GM21529 (cell line): Measurements from ENCODE around the gene COG2.
"Not testable (repeated sequence)": the region's sequence is repeated elsewhere in the genome, so short reads cannot be mapped to it uniquely, and the experiment has no call there.

ENCODE experiments used
- ATAC-seq: cut with Tn5 transposase; IDR thresholded peaks from one replicate; pipeline ENCODE4 v1.9.1; 2021; ENCODE audit not compliant: unreplicated experiment

The COG2 gene

DNA sequence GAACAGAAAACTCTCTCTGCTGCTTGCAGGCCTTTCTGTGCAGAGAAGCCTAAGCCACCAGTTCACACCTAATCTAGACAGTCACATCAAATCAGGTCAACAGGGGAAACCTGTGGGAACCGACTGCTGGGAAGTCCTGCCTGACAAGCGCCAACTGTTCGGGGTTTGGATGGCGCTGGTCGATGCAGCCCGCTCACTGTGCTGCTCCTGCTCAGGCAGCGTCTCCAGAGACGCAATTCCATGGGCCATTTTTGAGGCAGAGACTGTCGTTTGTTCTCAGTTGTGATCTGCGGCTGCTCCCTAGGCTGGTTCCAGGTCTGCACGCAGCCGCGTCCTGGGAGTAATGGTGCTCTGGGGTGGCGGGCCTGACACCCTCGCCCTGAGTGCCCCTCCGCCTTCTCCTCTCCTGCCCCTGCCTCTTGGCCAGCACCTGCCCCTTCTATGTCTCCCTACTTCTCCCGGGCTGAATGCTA, 70.2 kb downstream of the COG2 start:
- no peak for ATAC-seq

DNA sequence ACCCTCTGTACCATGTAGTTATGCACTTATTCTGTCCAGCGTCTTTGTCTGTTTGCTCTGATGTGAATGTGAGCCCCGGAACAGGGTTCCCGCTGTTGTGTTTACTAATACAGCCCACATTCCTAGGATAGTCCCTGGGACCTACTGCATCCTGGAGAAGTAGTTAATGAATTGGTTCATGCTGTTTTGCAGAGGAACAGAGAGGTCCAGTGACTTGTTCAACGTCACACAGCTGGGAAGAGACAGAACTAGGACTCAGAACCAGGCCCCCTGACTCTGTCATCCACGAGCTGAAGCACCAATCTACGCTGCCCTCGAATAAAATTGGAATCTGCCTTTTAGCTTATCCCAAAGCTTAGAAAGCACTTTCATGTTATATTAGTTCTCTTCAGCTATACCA, 70.9 kb downstream of the COG2 start:
- no peak for ATAC-seq

DNA sequence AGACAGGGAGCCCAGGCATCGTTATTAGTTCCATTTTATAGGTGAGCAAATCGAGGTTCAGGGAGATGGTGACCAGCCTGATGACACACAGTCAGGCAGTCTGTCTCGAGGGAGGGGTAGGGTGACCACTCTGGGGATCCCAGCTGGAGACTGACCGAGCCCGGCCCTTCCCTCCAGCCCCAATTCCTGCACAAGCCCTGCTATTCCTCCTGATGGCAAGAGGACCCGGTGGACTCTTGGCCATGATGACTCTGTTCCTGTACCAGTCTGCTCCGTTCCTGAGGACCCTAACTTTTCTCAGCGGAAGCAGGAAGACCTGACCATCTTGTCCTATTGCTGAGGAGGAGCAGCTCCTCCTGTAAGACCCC, 71.2 kb downstream of the COG2 start:
- ATAC-seq = no peak

DNA sequence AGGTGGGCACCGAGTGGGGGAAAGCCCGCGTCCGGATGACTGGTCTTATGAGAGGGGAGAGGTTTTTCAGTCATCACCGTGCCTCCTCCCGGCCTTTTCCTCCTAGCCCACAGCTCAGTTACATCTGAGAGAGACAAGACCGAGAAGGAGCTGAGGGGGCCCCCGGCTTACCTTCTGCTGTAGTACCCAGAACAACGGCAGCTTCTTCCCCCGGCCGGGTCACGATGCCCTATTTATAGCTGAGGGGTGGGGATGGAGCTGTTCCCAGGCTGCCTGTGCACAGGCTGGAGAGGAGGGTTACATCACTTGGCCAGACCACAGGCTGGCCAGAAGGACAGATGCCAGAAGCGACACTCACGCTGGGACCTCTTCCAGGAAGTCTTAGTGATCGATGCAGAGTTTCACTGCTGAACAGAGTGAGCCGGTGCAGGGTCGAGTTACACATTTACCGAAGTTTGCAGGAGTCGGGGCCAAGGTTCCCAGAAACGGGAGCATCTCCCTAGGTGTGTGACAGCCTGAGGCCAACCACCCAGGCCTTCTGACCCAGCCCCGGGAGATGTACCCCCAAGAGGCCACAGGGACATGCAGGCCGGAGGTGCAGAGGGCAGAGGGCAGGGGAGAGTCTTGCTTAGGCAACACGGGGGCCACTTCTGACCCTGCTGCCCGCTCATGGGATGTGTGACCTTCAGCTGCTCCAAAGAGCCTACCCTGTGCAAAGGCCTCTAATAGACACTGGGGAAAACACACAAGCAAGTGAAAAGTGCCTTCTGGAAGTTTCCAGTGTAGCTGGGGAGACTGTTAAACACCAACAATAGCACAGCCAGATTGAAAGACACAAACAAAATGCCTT, 71.9 kb downstream of the COG2 start, which contains the start of gene AGT:
AGT (minus strand) TSS at position 208 of the 850 bp plus-strand sequence. CDS start 3,299 bp downstream, outside the sequence.
- ATAC-seq = no peak

DNA sequence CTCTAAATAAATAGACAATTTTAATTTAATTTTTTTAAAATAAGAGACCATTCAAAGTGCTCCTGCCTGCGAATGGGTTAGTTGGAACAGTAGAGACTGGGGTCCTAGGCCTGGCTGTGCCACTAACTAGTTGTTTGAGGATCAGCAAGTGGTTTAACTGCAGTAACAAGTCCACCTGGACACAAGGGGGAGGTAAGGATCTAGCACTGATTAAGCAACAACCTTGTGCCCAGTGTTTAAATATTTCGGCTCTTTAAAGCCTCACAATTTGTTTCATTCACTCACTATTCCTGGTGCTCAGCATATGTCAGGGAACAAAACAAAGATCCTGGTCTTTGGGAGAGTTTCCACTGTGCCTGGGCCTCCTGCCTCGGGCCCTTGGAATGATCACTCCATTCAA, 73.2 kb downstream of the COG2 start:
- ATAC-seq = no peak

DNA sequence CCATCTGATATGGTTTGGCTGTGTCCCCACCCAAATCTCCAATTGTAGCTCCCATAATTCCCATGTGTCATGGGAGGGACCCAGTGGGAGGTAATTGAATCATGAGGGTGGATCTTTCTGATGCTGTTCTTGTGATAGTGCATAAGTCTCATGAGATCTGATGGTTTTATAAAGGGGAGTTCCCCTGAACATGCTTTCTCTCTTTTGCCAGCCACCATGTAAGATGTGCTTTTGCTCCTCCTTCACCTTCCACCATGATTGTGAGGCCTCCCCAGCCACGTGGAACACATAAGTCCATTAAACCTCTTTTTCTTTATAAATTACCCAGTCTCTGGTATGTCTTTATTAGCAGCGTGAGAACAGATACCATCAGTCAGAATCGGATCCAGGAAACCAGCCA, 74.2 kb downstream of the COG2 start:
- ATAC-seq = not testable (repeated sequence)

DNA sequence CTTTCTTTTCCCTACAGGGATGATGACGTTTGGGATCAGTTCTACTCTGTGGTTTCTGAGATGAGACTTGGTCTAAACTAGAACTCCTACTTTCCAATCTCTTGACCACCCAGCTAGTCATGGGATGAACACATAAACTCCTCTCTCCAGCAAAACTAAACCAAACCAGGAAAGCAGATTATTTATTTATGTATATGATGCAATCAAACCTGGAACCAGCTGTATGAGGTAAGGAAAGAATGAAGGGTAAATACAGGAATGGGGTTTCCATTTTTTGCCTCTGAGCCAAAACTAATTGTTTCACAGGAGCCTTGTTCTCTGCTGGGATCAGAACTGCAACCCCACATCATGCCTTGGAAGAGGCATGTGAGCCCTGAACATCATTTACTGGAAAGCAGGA, 75.0 kb downstream of the COG2 start:
- ATAC-seq = no peak

DNA sequence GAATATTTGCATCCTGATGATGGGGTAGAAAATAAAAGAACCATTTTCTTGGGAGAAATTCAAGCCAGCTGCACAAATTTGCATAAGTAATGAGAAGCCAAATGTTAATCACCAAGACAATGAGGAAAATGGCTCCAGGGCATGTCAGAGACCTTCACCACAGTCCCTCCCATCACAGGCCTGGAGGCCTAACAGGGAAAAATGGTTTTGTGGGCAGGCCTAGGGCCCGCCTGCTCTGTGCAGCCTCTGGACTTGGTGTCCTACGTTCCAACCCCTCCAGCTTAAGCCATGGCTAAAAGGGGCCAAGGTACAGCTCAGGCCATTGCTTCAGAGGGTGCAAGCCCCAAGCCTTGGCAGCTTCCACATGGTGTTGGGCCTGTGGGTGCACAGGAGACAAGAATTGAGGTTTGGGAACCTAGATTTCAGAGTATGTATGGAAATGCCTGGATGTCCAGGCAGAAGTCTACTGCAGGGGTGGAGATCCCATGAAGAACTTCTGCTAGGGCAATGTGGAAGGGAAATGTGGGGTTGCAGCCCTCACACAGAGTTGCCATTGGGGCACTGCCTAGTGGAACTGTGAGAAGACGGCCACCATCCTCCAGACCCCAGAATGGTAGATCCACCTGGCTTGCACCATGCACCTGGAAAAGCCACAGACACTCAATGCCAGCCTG, 79.7 kb downstream of the COG2 start:
- not testable (repeated sequence) for ATAC-seq

DNA sequence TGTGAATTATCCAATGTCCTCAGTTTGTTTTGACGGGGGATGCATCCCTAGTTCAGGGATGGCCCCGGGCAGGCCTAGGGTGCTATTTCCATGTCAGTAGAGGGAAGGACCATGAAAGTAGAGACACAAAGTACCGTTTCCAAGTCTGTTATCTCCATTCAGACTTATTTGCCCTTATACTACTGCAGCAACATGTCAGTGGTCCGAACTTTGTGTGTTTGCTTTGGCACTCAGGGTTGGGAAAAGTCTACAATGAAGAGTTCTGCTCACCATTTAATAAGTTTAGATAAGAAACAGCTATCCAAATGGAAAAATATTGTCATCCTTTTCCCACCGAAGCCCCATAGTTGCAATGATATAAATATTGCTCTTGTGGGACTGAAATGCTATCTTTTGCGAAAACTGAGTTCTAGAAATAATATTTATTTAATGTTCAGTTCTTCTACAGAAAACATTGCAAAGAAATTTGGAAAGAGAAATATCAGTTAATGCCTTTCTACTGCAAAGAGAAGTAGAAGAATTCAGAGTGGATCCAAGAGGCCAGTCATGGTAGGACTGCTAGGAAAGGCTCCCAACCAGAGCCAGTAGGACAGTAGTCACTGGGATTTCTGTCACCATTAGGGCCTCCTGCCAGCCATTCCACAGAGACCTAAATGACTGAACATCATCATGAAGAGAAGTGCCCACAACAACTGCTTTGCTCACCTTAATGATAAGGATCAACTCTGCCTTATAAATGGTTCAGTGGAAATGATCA, 83.2 kb downstream of the COG2 start:
- no peak for ATAC-seq

DNA sequence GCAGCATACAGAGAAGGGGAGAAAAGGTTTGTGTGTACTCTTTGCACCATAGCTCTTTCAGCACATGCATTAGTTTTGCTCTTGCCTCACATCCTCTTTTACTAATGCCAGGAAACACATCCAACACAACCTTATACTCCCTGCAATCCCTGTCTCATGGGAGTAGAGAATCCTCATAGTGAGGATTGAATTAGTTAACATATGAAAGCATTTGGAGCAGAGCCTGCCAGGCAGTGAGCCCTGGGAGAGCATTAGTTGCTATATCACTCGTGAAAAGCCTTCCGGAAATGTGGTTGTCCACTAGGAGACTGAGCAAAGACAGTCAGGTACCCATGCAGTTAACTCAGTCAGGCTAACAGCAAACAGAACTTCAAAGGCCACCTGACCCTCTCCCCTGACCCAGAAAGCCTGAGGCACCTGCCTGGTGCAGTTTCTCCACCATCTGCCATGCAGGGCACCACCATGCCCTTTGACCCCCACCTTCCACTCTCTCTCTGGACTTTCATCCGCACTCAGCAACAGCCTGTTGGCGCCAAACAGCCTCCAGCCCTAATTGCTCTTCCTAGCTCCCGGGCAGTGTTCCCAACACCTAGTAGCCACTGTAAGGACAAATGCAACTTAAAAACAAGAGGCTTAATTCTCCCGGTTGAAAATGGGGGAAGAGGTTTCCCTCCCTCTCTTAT, 86.6 kb downstream of the COG2 start:
- no peak for ATAC-seq

DNA sequence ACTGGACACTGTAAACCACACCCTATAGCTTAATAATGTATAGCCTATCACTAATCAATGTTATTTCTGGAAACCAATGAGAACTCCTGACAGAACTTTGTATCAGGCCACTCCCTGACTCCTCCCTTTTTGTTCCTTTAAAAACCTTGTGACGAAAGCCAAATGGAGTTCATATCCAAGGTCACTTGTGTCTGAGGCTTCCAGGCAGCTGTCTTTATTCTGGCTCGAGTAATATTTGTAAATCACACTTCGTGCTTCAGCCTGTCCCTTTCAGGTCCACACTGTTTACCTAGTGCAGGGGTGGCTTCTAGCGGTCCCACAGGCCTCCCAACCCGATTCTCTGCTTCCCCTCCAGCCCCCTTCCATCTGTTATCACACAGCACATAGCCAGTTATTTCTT, 88.7 kb downstream of the COG2 start:
- ATAC-seq = no peak

DNA sequence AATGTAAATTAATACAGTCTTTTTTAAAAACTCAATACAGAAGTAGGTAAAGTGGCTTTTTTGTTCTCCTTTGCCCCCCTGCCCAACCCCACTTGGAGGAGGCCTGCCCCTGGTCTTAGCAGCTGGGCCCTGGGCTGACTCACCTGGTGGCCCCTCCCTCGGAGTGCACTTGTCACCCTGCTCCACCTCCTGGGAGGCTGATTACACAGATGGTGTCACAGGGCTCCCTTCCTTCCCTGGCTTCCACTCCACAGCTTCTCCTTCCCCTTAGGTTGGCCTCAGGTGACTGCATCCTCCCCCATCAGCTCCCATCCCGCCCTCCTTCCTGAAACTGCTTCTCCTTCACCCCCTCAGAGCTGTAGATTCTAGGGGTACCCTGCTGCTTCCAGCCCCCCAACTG, 93.2 kb downstream of the COG2 start:
- ATAC-seq = no peak

DNA sequence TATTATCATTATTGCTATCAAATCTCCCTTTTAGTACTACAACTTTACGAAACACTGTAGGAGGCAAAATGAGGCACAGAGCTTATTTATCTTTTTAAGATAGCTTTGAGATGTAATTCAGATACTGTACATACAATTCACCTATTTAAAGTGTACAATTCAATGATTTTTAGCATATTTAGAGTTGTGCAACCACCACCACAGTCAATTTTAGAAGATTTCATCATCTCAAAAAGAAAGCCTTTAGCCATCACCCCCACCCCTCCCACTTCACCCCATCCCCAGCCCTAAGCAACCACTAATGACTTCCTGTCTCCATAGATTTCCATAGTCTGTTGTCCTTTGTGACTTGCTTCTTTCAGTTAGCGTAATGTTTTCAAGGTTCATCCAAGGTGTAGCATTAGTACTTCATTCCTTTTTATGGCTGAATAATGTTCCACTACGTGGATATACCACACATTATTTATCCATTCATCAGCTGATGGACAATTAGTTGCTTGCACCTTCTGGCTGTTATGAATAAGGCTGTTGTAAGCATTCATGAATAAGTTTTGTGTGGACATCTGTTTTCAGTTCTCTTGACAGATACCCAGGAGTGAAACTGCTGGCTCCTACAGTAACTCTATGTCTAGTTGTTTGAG, 95.5 kb downstream of the COG2 start:
- ATAC-seq = no peak

DNA sequence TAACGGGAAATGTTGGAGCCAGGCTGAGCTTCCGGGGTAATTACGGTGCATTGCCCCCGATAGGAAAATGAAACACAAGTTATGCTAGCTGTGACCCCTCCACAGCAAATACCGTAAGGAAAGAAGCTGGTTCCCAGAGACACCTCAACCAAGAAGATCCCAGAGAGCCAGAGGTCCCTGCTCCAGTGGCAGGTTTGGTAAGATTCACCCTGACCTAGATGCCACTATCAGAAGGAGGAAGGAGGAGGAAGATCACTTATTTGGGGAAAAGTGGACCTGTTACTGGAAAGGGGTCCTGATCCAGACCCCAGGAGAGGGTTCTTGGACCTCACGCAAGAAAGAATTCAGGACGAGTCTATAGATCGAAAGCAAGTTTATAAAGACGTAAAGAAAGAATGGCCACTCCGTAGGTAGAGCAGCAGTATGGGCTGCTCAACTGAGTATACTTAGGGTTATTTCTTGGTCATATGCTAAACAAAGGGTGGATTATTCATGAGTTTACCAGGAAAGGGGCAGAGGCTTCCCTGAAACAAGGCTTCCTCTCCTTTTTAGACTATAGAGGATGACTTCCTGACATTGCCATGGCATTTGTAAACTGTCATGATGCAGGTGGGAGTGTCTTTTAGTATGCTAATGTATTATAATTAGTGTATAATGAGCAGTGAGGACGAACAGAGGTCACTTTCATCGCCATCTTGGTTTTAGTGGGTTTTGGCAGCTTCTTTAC, 97.4 kb downstream of the COG2 start:
- ATAC-seq = no peak
